GM12872 (cell line): Measurements from ENCODE around the gene KRTAP9-1.

Experiments used
- CTCF ChIP-seq: IDR thresholded peaks from 3 replicates; pipeline ENCODE4 v1.5.1; 2011; ENCODE audit warnings: low read depth, mild to moderate bottlenecking, low read length, moderate library complexity; ENCODE audit not compliant: insufficient read depth

KRTAP9-1 gene

GRCh38 chr17:41150026-41150425 is 39.7 kb upstream of the KRTAP9-1 start:
- TF ChIP-seq CTCF, result no peak

- TF ChIP-seq CTCF, result no peak
Measured at GRCh38 chr17:41151525-41151924, 38.2 kb upstream of the KRTAP9-1 start.

- no peak for TF ChIP-seq CTCF
Measured at GRCh38 chr17:41153856-41154255, 35.8 kb upstream of the KRTAP9-1 start.

- TF ChIP-seq CTCF, result no peak
Measured at GRCh38 chr17:41160648-41161047, 29.0 kb upstream of the KRTAP9-1 start, which contains the start of gene KRTAP4-4. Gene KRTAP4-4 (minus strand): TSS chr17:41160748. CDS start chr17:41160691, 57 bp downstream.

GRCh38 chr17:41163828-41164227 is 25.9 kb upstream of the KRTAP9-1 start:
- TF ChIP-seq CTCF, result no peak

- no peak for TF ChIP-seq CTCF
Measured at GRCh38 chr17:41167561-41167960, 22.1 kb upstream of the KRTAP9-1 start.

GRCh38 chr17:41168121-41168520 is 21.6 kb upstream of the KRTAP9-1 start, which contains the start of gene KRTAP4-3:
Gene KRTAP4-3 (minus strand): TSS chr17:41168221. CDS start chr17:41168172, 49 bp downstream.
- TF ChIP-seq CTCF, result no peak

GRCh38 chr17:41171886-41172285 is 17.8 kb upstream of the KRTAP9-1 start:
- TF ChIP-seq CTCF, result no peak
